ENCODE data around the gene DCLK1. TPM values are rescaled to one million over a fixed set of nuclear protein-coding genes. Genes with fewer than 3 reads are reported as not detected.
A peak's percentile ranks its signal among the peaks of the same experiment; 100 is the strongest.

DCLK1 gene
- total RNA-seq, 4 donors from 2014 or later = 4.4 to 102 (median 13.3) TPM

DNA sequence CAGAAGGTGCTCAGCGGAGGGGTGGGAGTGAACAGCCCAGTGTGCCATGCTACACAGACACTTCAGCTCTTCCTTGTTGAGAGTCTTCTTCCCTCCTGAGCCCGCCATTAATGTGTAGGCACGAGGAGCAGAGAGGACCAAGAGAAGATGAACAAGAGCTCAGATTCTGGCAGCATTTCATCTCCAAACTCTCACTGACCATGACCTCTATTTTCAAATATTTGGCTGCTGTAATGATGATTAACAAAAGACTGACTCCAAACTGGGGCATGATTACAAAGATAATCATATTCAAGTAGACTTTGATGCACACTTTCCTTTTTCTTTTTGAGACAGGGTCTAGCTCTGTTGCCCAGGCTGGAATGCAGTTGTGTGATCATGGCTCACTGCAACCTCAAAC lies 236.5 kb downstream of the DCLK1 start:
- H3K4me3 ChIP-seq = no peak overlapping the region
- TF ChIP-seq POLR2A (IDR thresholded peaks at IDR 0.05) (no peak), CTCF (IDR thresholded peaks at IDR 0.05) (no peak)
- no peaks in the 10 kb centered on the region for H3K4me1 ChIP-seq
- intact Hi-C loops (cut with DNase I; ENCODE audit: low total_unique reads) = no loop called here
- no peaks in the 10 kb centered on the region for H3K9me3 ChIP-seq
- no peaks in the 10 kb centered on the region for H3K27me3 ChIP-seq
- DNase-seq = no peak
- H3K36me3 ChIP-seq = no peaks in the 10 kb centered on the region
- H3K27ac ChIP-seq = no peak overlapping the region

- no peak overlapping the region for H3K27ac ChIP-seq
- DNase-seq = no peak
- no peaks in the 10 kb centered on the region for H3K36me3 ChIP-seq
- H3K9me3 ChIP-seq = no peaks in the 10 kb centered on the region
- H3K27me3 ChIP-seq = no peaks in the 10 kb centered on the region
- TF ChIP-seq POLR2A (IDR thresholded peaks at IDR 0.05) = no peak
- no peak for TF ChIP-seq CTCF (IDR thresholded peaks at IDR 0.05)
- H3K4me1 ChIP-seq = peaks cover 0 to 5% of the 10 kb centered on the region in 2 donors
- no peak overlapping the region for H3K4me3 ChIP-seq
- intact Hi-C loops (cut with DNase I; ENCODE audit: low total_unique reads) = no loop called here
Measured at GRCh38 chr13:35892837-35893814, 238.1 kb downstream of the DCLK1 start.

DNA sequence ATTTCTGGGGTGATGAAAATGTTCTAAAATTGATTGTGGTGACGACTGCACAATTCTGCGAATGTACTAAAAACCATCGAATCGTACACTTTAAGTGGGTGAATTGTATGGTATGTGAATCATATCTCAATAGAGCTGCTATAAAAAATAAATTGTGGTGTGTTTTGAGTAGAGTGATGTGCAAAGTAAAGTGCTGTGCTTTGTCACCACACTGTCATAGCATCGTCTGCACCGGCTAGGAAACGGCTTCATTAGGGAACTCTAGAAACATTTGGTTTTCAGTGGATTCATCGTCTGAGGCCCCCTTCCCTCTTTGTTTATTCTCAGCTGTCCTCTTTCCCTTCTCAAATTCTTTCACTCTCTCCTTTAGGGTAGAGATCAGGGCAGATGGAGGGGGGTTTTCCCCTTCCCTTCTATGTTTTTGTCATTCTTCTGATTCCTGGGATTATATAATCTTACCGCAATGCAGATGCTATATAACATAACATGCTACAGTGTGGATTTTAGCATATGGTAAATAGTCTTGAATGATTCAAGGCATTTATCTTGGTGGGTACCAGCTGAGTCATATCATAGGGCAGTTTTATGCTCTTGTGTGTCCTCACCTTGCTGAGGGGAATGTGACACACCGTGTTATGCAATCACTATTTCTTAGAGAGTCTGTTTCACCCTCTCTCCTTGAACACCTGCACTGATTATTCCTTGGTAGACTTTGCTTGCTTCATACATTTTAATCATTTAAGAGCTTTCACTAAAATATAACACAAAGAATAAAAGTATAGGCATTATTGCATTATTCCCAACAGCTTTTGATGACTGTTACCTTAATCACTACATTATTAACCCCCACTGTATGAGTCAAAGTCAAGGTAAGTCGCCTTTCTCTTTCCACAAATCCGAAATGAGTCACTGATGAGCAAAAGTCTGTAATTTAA lies 239.4 kb downstream of the DCLK1 start:
- Histone ChIP-seq H3K4me1 (peaks cover 4 to 8% of the 10 kb centered on the region in 2 donors), H3K27ac (no peak overlapping the region), H3K36me3 (no peaks in the 10 kb centered on the region), H3K4me3 (no peak overlapping the region), H3K27me3 (no peaks in the 10 kb centered on the region), H3K9me3 (no peaks in the 10 kb centered on the region)
- intact Hi-C loops (cut with DNase I; ENCODE audit: low total_unique reads) = no loop called here
- no peak for DNase-seq
- TF ChIP-seq CTCF (IDR thresholded peaks at IDR 0.05) (no peak), POLR2A (IDR thresholded peaks at IDR 0.05) (no peak)

GRCh38 chr13:35889560-35889959 lies 241.6 kb downstream of the DCLK1 start:
- Histone ChIP-seq H3K4me3 (no peak overlapping the region), H3K9me3 (no peaks in the 10 kb centered on the region), H3K36me3 (no peaks in the 10 kb centered on the region), H3K4me1 (peaks cover 7 to 8% of the 10 kb centered on the region in 2 donors), H3K27me3 (no peaks in the 10 kb centered on the region), H3K27ac (peak overlapping the region; percentile 3 to 59)
- TF ChIP-seq POLR2A (IDR thresholded peaks at IDR 0.05) (no peak), CTCF (IDR thresholded peaks at IDR 0.05) (no peak)
- DNase-seq = no peak
- intact Hi-C loops (cut with DNase I; ENCODE audit: low total_unique reads) = no loop called here

Measured in uterus (tissue), 4 donors.